D721Med (cell line): ENCODE measurements around the gene ASPG.

ENCODE experiments used
- DNase-seq: peaks from one replicate; pipeline ENCODE4 v3.0.0; 2011; ENCODE audit warnings: low spot score; ENCODE audit not compliant: insufficient read length
- FAIRE-seq: peaks from 2 replicates; lab custom pipeline; 2011; peaks lifted over from hg19 to GRCh38; lab: Jason Lieb, UNC
- CTCF ChIP-seq: IDR thresholded peaks from 2 replicates; pipeline ENCODE4 v1.5.1; 2012; ENCODE audit warnings: mild to moderate bottlenecking, control low read depth; ENCODE audit not compliant: insufficient read depth; ENCODE audit errors: missing control alignments

Gene ASPG

DNA sequence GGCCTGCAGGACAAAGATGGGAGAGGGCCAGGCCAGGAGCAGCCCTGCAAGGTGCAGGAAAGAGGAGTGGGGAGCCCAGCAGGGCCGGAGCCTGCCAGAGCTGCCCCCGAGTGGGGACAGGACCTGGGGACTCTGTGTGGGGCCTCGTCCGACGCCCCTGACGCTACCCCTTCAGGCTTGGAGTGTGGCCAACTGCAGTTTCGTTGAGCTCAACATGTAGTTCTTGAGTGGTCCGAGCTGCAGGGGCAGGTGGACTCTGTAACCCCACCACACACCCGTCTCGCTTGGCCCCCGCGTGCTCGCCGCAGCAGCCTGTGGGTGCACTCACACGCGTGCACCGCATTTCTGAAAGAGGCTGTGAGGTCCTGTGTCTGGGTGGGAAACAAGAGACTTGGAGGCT, 2.0 kb downstream of the ASPG start:
- TF ChIP-seq CTCF, result no peak
- FAIRE-seq (no peak), DNase-seq (no peak)

GRCh38 chr14:104087981-104088850, 2.7 kb downstream of the ASPG start:
- DNase-seq (no peak), FAIRE-seq (no peak)
- TF ChIP-seq CTCF, result no peak

DNA sequence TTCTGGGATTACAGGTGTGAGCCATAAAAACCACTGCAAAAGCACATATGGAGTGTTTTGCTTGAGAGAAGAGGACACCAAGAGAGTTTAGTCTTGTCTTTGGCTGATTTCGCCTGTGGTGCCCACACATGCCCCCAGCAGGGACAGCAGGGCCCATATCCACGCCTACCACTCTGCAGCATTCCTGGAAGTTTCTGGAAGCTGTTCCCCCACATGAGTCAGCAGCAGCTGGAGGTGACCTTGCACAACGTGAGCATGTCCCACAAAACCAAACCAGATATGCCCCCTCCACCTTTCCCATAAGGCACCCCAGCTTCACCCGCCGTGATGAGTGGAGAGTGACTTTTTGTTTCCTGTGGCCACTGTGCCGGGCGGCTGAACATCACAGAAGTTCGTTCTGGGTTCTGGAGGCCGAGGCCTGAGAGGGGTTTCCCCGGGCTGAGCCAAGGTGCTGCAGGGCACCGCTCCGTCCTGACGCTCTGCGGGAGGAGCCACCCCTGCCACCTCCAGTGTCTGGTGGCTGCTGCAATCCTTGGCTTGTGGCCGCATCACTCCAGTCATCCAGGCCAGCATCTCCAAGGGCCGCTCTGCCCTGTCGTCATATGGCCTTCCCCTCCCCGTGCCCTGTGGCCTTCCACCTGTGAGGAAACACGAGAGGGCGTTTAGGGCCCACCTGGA, 4.7 kb downstream of the ASPG start:
- no peak for TF ChIP-seq CTCF
- FAIRE-seq (no peak), DNase-seq (no peak)

DNA sequence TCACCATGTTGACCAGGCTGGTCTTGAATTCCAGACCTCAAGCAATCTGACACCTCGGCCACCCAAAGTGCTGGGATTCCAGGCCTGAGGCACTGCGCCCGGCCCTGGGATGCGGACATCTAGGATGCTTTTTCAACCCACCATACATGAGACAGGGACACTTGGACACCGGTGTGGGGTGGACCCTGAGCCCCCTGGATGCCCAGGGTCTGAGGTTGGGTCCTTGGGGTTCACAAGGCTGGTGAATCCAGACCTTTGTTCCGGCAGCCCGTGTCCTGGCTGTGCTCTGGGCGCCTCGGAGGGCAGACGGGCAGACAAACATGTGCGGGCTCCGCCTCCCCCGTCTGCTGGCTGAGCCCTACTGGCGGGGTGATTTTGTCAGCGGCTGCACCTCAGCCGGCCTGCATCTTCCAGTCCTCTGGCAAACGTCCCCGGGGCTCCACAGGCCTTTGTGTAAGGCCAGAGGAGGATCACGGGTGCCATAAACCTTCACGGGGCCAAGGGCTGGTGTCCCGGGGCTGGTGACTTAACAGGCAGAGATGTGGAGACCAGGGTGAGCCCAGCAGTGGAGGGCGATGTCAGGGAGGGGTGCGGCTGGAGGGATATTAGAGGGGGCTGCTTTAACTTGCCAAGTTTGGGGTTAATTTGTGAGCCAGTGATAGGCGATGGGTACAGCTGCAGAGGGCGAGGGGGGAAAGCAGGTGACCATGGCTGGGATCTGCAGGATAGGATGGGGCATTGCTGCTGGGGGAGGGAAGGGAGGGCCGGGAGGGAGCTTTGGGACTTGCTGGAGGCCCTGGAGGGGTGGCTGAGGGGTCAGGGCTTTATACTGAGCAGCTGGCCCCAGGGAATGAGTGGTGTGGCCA, 5.8 kb downstream of the ASPG start:
- no peak for FAIRE-seq
- no peak for TF ChIP-seq CTCF
- no peak for DNase-seq

- DNase-seq, result no peak
- FAIRE-seq, result no peak
- TF ChIP-seq CTCF, result no peak
These were observed 6.6 kb downstream of the ASPG start for GRCh38 chr14:104091927-104092771.

- DNase-seq (no peak), FAIRE-seq (no peak)
- TF ChIP-seq CTCF, result no peak
These were observed 7.4 kb downstream of the ASPG start for GRCh38 chr14:104092931-104093365.
